Measurements from ENCODE around the gene CELSR1. TPM values are rescaled to one million over a fixed set of nuclear protein-coding genes. Genes with fewer than 3 reads are reported as not detected.

Gene CELSR1
- total and polyA plus RNA-seq, 2 of the 13 experiments (the other 11 are each of a cell fraction or from before 2014, with no cell fraction given): 0.78 to 1.8 TPM

DNA sequence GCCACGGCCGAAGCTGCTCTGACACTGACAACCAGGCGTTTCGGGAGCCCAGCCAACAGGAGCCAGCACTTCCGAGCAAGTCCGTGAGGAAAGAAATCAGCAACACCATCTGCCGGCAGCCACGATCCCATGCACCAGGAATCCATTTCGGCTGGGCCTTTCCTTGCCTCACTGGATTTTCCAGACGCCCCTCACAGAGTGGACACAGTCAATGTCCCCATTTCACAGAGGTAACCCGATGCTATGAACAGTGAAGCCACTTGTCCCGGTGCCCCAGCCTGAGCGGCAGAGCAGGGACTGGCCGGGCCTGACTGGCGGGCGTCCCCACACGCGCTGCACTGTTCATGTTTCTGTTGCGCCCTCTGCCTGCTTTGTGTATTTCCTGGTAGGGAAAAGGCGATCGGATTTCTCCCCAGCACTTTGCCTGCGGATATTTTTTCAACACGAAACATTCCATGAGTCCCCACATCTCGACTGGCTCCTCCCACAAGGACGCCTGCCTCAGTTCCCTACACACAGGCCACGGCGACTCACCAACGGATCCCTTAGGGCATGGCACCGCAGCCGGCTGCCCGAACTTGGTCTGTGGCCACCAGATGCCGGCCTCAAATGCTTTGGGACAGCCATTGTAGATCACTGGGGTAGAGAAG, 146.6 kb downstream of the CELSR1 start (continued):
- TF ChIP-seq DBP (CRISPR knock-in tag; IDR thresholded peaks at IDR 0.05; ENCODE audit: not compliant biosample characterization): no peak
- TF ChIP-seq ZSCAN9 (CRISPR knock-in tag; IDR thresholded peaks at IDR 0.05; ENCODE audit: borderline replicate concordance): no peak
- no peak for TF ChIP-seq ZBTB8A (CRISPR knock-in tag; IDR thresholded peaks at IDR 0.05; ENCODE audit: borderline replicate concordance, low read depth)
- TF ChIP-seq PAX8 (CRISPR knock-in tag; IDR thresholded peaks at IDR 0.05; ENCODE audit: borderline replicate concordance): no peak
- no peak for TF ChIP-seq ZNF367 (CRISPR knock-in tag; IDR thresholded peaks at IDR 0.05; ENCODE audit: borderline replicate concordance)
- no peak; the same call in 1 of the 2 replicates for TF ChIP-seq MEF2D (CRISPR knock-in tag; IDR thresholded peaks at IDR 0.05)
- TF ChIP-seq ZNF552 (CRISPR knock-in tag; IDR thresholded peaks at IDR 0.05; ENCODE audit: borderline replicate concordance): no peak
- no peak for TF ChIP-seq HNF4A (CRISPR knock-in tag; IDR thresholded peaks at IDR 0.05)
- peak; percentile 86 for TF ChIP-seq XRCC5 (optimal IDR thresholded peaks at IDR 0.05; ENCODE audit: low read length)
- TF ChIP-seq ZNF44 (CRISPR knock-in tag; IDR thresholded peaks at IDR 0.05): no peak
- TF ChIP-seq KLF16 (CRISPR knock-in tag; IDR thresholded peaks at IDR 0.05): peak in 1 of 2 experiments; percentile 46; a peak in 1 of 4 replicates
- TF ChIP-seq TAF1 (CRISPR knock-in tag; IDR thresholded peaks at IDR 0.05): no peak
- no peak for TF ChIP-seq ZFP82 (CRISPR knock-in tag; IDR thresholded peaks at IDR 0.05; ENCODE audit: borderline replicate concordance)
- peak; percentile 82 for TF ChIP-seq ZFX (CRISPR knock-in tag; IDR thresholded peaks at IDR 0.05; ENCODE audit: low read depth)
- TF ChIP-seq ZSCAN29 (CRISPR knock-in tag; conservative IDR thresholded peaks at IDR 0.05): 0 out of 2 replicates have a peak, but pooled peaks have one; percentile 46
- TF ChIP-seq, protein P1, sequence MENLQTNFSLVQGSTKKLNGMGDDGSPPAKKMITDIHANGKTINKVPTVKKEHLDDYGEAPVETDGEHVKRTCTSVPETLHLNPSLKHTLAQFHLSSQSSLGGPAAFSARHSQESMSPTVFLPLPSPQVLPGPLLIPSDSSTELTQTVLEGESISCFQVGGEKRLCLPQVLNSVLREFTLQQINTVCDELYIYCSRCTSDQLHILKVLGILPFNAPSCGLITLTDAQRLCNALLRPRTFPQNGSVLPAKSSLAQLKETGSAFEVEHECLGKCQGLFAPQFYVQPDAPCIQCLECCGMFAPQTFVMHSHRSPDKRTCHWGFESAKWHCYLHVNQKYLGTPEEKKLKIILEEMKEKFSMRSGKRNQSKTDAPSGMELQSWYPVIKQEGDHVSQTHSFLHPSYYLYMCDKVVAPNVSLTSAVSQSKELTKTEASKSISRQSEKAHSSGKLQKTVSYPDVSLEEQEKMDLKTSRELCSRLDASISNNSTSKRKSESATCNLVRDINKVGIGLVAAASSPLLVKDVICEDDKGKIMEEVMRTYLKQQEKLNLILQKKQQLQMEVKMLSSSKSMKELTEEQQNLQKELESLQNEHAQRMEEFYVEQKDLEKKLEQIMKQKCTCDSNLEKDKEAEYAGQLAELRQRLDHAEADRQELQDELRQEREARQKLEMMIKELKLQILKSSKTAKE (CRISPR knock-in tag; IDR thresholded peaks at IDR 0.05; ENCODE audit: borderline replicate concordance): no peak
- TF ChIP-seq ZNF710 (CRISPR knock-in tag; IDR thresholded peaks at IDR 0.05; ENCODE audit: borderline replicate concordance): peak; percentile 65; the same call in 1 of the 2 replicates
- no peak for TF ChIP-seq NR3C1 (CRISPR knock-in tag; IDR thresholded peaks at IDR 0.05)
- TF ChIP-seq ZNF629 (CRISPR knock-in tag; conservative IDR thresholded peaks at IDR 0.05): peak; percentile 80
- no peak for TF ChIP-seq ZNF7 (CRISPR knock-in tag; IDR thresholded peaks at IDR 0.05)
- TF ChIP-seq BCL6 (CRISPR knock-in tag; IDR thresholded peaks at IDR 0.05): no peak
- 0 out of 2 replicates have a peak, but pooled peaks have one; percentile 20 for TF ChIP-seq ZBTB37 (CRISPR knock-in tag; IDR thresholded peaks at IDR 0.05)
- TF ChIP-seq ZNF24 (IDR thresholded peaks at IDR 0.05): no peak
- TF ChIP-seq ZBTB7B (CRISPR knock-in tag; IDR thresholded peaks at IDR 0.05): 0 out of 2 replicates have a peak, but pooled peaks have one; percentile 55
